Activated naive CD4-positive, alpha-beta T cell treated with anti-CD3 and anti-CD28 coated beads for 36 hours (primary cell): ENCODE measurements around the gene TDRD10. TPM values are rescaled to one million over a fixed set of nuclear protein-coding genes. Genes with fewer than 3 reads are reported as not detected.

Source experiments
- CTCF ChIA-PET: fragments of 350-600 bp; sonication (Branson Sonifier 250); formaldehyde crosslinking; loops from one replicate; lab custom pipeline; 2021; ENCODE audit warnings: antibody characterized with exemption; lab: Charles Lee
- DNase-seq: peaks from one replicate; pipeline ENCODE4 v3.0.0-alpha.2; 2020
- H3K27ac Mint-ChIP-seq: one replicate; pipeline ENCODE4 v1.8.0; 2021; ENCODE audit warnings: mild to moderate bottlenecking, mixed read lengths
- H3K27me3 Mint-ChIP-seq: one replicate; pipeline ENCODE4 v1.8.0; 2021; ENCODE audit warnings: low read depth, mixed read lengths
- H3K36me3 Mint-ChIP-seq: one replicate; pipeline ENCODE4 v1.8.0; 2021; ENCODE audit warnings: low read depth, mixed read lengths
- H3K4me1 Mint-ChIP-seq: one replicate; pipeline ENCODE4 v1.8.0; 2021; ENCODE audit warnings: low read depth, mixed read lengths
- H3K4me3 Mint-ChIP-seq: one replicate; pipeline ENCODE4 v1.8.0; 2021; ENCODE audit warnings: mild to moderate bottlenecking, moderate library complexity, mixed read lengths
- H3K9me3 Mint-ChIP-seq: one replicate; pipeline ENCODE4 v1.8.0; 2021; ENCODE audit warnings: mixed read lengths
- intact Hi-C: fragments of 100-400 bp; cut with micrococcal nuclease; formaldehyde crosslinking; loops from one replicate; pipeline ENCODE4 v1.15.1; 2023
- total RNA-seq, 2 experiments: library from RNA; stranded (reverse); gene quantifications; one replicate each; pipeline ENCODE4 v1.2.3, GENCODE V29; 2021

The TDRD10 gene, protein sequence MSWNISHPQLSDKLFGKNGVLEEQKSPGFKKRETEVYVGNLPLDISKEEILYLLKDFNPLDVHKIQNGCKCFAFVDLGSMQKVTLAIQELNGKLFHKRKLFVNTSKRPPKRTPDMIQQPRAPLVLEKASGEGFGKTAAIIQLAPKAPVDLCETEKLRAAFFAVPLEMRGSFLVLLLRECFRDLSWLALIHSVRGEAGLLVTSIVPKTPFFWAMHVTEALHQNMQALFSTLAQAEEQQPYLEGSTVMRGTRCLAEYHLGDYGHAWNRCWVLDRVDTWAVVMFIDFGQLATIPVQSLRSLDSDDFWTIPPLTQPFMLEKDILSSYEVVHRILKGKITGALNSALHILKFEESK
- not detected for total RNA-seq

DNA sequence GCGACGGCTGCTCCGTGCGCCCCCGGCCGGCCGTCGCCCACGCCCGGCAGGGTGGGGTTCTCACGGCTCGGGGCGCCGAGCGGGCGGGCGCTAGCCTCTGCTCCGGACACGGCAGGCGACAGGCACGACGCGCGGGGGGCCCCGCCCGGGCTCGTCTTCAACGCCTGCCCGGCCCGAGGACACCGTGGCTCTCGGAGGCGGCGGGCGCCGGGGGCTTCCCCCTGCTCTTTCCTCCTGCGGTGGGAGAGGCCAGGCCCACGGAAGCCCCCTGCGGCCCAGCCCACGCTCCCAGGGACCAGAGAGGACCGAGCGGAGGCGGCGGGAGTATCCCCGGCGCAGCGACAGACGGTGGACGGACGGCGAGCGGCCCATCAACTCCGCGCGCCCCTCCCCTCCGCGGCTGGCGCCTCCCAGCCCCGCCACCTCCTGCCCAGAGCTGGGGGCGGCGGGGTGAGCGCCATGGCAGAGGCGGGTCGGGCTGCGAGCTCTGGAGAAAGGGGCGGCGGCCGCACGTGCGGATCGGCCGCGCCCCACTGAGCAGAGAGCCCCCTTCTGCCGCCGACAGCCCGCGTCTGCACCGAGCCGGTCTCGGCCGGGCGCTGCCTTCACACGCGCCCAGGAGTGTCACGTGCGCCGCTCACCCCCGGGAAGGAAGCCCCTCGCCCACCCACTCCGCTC is at the start of gene TDRD10, which contains the start of gene SHE:
Gene TDRD10, plus strand, starts transcription at position 154 of the 678 bp plus-strand sequence. CDS start 4,685 bp downstream, outside the sequence.
Gene SHE, minus strand, starts transcription at position 347 of the 678 bp plus-strand sequence. CDS start 386 bp downstream, outside the sequence.
- Mint-ChIP-seq H3K4me3 (peak within 1 kb of the TSS; percentile 38), H3K27me3 (peaks cover 49% of the 10 kb centered on the region), H3K4me1 (peaks cover 25% of the 10 kb centered on the region), H3K36me3 (no peaks in the 10 kb centered on the region), H3K9me3 (no peaks in the 10 kb centered on the region), H3K27ac (no peak within 1 kb of the TSS)
- DNase-seq = no peak
- CTCF ChIA-PET = no interaction called here
- intact Hi-C loops = no loop called here

GRCh38 chr1:154453161-154453560 is 48.9 kb upstream of the TDRD10 start:
- no peak for DNase-seq
- CTCF ChIA-PET = no interaction called here
- Mint-ChIP-seq H3K27me3 (no peaks in the 10 kb centered on the region), H3K27ac (no peak overlapping the region), H3K4me1 (peaks cover 24% of the 10 kb centered on the region), H3K36me3 (peaks cover 44% of the 10 kb centered on the region), H3K4me3 (no peak overlapping the region), H3K9me3 (no peaks in the 10 kb centered on the region)
- intact Hi-C loops = no loop called here

- no peak overlapping the region for H3K4me3 Mint-ChIP-seq
- no peak overlapping the region for H3K27ac Mint-ChIP-seq
These were observed 48.3 kb upstream of the TDRD10 start for GRCh38 chr1:154453574-154454352.

DNA sequence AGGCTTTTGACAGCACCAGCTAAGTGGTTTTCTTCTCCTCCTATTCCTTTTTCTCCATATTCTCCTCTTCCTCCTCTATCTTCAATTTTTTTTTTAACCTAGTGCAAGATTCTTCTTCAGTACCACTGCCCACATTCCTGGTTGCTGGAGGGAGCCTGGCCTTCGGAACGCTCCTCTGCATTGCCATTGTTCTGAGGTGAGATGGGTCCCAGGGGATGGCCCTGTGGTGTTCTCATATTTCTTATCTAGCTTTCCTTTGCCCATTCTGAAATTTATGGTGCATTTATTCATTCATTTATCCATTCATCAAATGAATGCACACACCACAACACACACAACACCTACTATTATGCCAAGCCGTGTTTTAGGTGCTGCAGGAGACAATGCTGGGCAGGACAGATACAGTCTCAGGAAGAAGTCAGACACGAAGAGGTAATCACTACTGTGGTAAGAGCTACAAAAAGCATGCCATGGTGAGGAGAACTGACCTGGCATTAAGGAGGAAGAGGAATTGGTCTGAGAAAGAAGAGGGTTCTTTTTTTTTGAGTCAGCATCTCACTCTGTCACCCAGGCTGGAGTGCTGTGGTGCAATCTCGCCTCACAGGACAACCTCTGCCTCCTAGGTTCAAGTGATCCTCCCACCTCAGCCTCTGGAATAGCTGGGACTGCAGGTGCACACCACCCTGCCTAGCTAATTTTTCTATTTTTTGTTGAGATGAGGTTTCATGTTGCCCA is 47.5 kb upstream of the TDRD10 start:
- DNase-seq = no peak
- CTCF ChIA-PET = interaction anchor here (0.6 to 0.9 kb wide), 4 partner anchors 20 to 762 kb away, joined by 3 to 6 read pairs (median 3); no protein-coding TSS in a partner anchor
- Mint-ChIP-seq H3K27me3 (no peaks in the 10 kb centered on the region), H3K36me3 (peaks cover 45% of the 10 kb centered on the region), H3K27ac (no peak overlapping the region), H3K4me1 (peaks cover 24% of the 10 kb centered on the region), H3K4me3 (no peak overlapping the region), H3K9me3 (no peaks in the 10 kb centered on the region)
- intact Hi-C loops = no loop called here

More at GRCh38 chr1:154453574-154454352, 48.3 kb upstream of the TDRD10 start:
- peaks cover 24% of the 10 kb centered on the region for H3K4me1 Mint-ChIP-seq
- no peak for DNase-seq
- no peaks in the 10 kb centered on the region for H3K27me3 Mint-ChIP-seq
- intact Hi-C loops = no loop called here
- CTCF ChIA-PET = interaction anchor here (0.6 to 0.9 kb wide), 4 partner anchors 19 to 763 kb away, joined by 3 to 6 read pairs (median 3); no protein-coding TSS in a partner anchor
- H3K9me3 Mint-ChIP-seq = no peaks in the 10 kb centered on the region
- H3K36me3 Mint-ChIP-seq = peaks cover 45% of the 10 kb centered on the region

DNA sequence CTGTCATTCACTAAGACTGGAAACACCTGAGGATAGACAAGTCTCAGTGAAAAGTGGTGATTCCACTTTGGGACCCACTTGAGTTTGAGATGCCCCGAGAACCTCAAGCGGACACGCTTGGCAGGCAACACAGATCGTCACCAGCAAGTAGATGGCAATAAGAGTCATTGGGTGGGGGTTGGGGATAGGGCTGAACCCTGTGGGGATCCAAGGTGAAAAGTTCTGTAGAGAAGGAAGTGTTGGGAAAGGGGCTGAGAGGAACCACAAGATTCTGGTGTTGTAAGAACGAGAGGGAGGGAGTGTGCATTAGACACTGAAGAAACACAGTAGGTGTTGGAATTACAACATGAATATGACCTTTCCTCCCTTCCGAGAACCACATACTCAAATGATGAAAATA is 45.4 kb upstream of the TDRD10 start:
- no peak overlapping the region for H3K4me3 Mint-ChIP-seq
- peaks cover 41% of the 10 kb centered on the region for H3K4me1 Mint-ChIP-seq
- DNase-seq = no peak
- no peak overlapping the region for H3K27ac Mint-ChIP-seq
- intact Hi-C loops = no loop called here
- H3K27me3 Mint-ChIP-seq = no peaks in the 10 kb centered on the region
- H3K9me3 Mint-ChIP-seq = no peaks in the 10 kb centered on the region
- CTCF ChIA-PET = interaction anchor here (0.7 kb wide), 1 partner anchor 584 kb away, joined by 3 read pairs; no protein-coding TSS in a partner anchor
- H3K36me3 Mint-ChIP-seq = peaks cover 47% of the 10 kb centered on the region

GRCh38 chr1:154459080-154459479 is 42.9 kb upstream of the TDRD10 start:
- Mint-ChIP-seq H3K4me3 (no peak overlapping the region), H3K9me3 (no peaks in the 10 kb centered on the region), H3K36me3 (peaks cover 26% of the 10 kb centered on the region), H3K27me3 (no peaks in the 10 kb centered on the region), H3K27ac (no peak overlapping the region), H3K4me1 (peaks cover 45% of the 10 kb centered on the region)
- intact Hi-C loops = no loop called here
- CTCF ChIA-PET = interaction anchor here (0.6 kb wide), 1 partner anchor 73 kb away, joined by 4 read pairs; no protein-coding TSS in a partner anchor
- no peak for DNase-seq

DNA sequence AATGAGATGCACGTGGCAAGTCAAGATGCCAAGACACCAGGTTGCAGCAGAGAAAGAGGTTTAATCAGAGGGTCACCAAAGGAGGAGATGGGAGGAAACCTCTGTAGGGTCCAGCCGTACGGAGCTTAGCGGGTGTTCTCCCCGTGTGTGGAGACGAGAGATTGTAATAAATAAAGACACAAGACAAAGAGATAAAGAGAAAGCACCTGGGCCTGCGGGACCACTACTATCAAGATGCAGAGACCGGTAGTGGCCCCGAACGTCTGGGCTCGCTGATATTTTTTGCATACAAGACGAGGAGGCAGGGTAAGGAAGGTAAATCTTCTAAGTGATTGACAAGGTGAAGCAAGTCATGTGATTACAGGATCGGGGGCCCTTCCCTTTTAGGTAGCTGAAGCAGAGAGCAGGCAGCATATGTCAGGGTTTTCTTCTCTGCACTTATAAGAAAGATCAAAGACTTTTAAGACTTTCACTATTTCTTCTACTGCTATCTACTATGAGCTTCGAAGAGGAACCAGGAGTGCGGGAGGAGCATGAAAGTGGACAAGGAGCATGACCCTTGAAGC is 41.2 kb upstream of the TDRD10 start:
- Mint-ChIP-seq H3K27me3 (no peaks in the 10 kb centered on the region), H3K4me3 (no peak overlapping the region), H3K4me1 (peaks cover 54% of the 10 kb centered on the region), H3K9me3 (no peaks in the 10 kb centered on the region), H3K27ac (peak overlapping the region; percentile 25), H3K36me3 (peaks cover 17% of the 10 kb centered on the region)
- intact Hi-C loops = no loop called here
- no peak for DNase-seq
- CTCF ChIA-PET = interaction anchor here (0.7 to 1.8 kb wide), 2 partner anchors 10 to 126 kb away, joined by 3 to 4 read pairs; no protein-coding TSS in a partner anchor

GRCh38 chr1:154463512-154463990 is 38.5 kb upstream of the TDRD10 start:
- H3K36me3 Mint-ChIP-seq = peaks cover 4% of the 10 kb centered on the region
- H3K27ac Mint-ChIP-seq = peak overlapping the region; percentile 78
- DNase-seq = peak; percentile 89
- no peaks in the 10 kb centered on the region for H3K9me3 Mint-ChIP-seq
- peaks cover 73% of the 10 kb centered on the region for H3K4me1 Mint-ChIP-seq
- CTCF ChIA-PET = interaction anchor here (0.6 to 1.4 kb wide), 4 partner anchors 15 to 403 kb away, joined by 3 read pairs; no protein-coding TSS in a partner anchor
- intact Hi-C loops = loop anchor here (1.0 to 2.0 kb wide), 5 partner anchors 13 to 110 kb away; no protein-coding TSS in a partner anchor
- H3K4me3 Mint-ChIP-seq = no peak overlapping the region
- no peaks in the 10 kb centered on the region for H3K27me3 Mint-ChIP-seq

GRCh38 chr1:154465621-154466195 is 36.3 kb upstream of the TDRD10 start:
- CTCF ChIA-PET = interaction anchor here (0.7 to 4.3 kb wide), 9 partner anchors 11 to 121 kb away, joined by 3 to 23 read pairs (median 3); no protein-coding TSS in a partner anchor
- DNase-seq = no peak
- H3K36me3 Mint-ChIP-seq = peaks cover 2% of the 10 kb centered on the region
- no peaks in the 10 kb centered on the region for H3K9me3 Mint-ChIP-seq
- H3K4me3 Mint-ChIP-seq = no peak overlapping the region
- peak overlapping the region; percentile 6 for H3K27ac Mint-ChIP-seq
- H3K4me1 Mint-ChIP-seq = peaks cover 65% of the 10 kb centered on the region
- intact Hi-C loops = no loop called here
- H3K27me3 Mint-ChIP-seq = no peaks in the 10 kb centered on the region

- CTCF ChIA-PET = interaction anchor here (1.2 to 4.3 kb wide), 7 partner anchors 10 to 114 kb away, joined by 3 to 23 read pairs (median 3); no protein-coding TSS in a partner anchor
- no peak for DNase-seq
- Mint-ChIP-seq H3K4me3 (no peak overlapping the region), H3K27me3 (no peaks in the 10 kb centered on the region), H3K27ac (peak overlapping the region; percentile 6), H3K36me3 (peaks cover 2% of the 10 kb centered on the region), H3K9me3 (no peaks in the 10 kb centered on the region), H3K4me1 (peaks cover 61% of the 10 kb centered on the region)
- intact Hi-C loops = no loop called here
These were observed 35.8 kb upstream of the TDRD10 start for GRCh38 chr1:154466206-154466605.
